Measurements from ENCODE around the gene GRIK3.

- TF ChIP-seq CTCF (conservative IDR thresholded peaks at IDR 0.05; ENCODE audit: low read length) (no peak), EZH2phosphoT487 (IDR thresholded peaks at IDR 0.05; ENCODE audit: borderline replicate concordance) (no peak)
Observed at GRCh38 chr1:36867575-36867974, 166.7 kb downstream of the GRIK3 start.

All from Loucy (cell line).